ENCODE measurements around the gene KCTD16. TPM values are rescaled to one million over a fixed set of nuclear protein-coding genes. Genes with fewer than 3 reads are reported as not detected.

Gene KCTD16
- polyA plus RNA-seq, 1 of the 3 experiments (the other 2 are of a cell fraction): 0.03 TPM

DNA sequence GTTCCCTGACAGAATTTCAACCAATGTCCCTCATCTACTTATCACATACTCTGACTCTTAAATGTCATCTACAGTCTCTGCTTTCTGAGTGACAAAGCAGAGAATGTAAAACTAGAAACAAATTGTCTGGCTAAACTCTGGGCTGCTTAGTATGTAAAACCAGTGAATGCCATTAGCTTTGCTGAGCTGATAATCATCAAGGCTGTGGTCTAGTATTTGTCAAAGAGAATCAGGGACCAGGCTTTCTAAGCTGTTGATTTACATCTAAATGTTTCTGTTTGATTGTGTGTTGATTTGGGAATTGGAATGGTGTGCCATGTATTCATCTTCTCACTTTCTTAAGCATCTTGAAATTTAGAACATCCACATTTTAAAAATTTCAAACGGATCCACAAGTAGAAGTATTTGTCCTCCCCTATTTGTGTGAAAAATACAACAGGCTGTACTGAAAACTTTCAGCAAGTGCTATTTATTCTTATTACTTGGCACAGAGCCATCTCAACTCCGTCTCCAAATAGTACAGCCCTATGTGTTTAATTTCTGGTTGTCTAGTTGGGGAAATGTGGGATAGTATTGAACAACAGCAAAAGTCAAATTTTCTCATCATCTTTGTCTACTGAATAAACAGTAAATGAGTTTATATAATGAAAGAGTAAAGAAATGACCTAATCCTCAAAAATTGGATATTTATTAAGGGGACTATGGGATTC is 251.5 kb downstream of the KCTD16 start:
- Histone ChIP-seq H3K27me3 (ENCODE audit: insufficient read depth) (no peaks in the 10 kb centered on the region), H4K20me1 (ENCODE audit: insufficient read depth) (no peaks in the 10 kb centered on the region), H3K9me2 (no peaks in the 10 kb centered on the region), H3K36me3 (replicated peaks in 1 of 2; ENCODE audit: control insufficient read depth in 1 of 2, insufficient read depth in 2 of 2, low read length in 1 of 2) (no peaks in the 10 kb centered on the region), H3K4me3 (ENCODE audit: low read depth in 2 of 2, low read length in 1 of 2) (no peak overlapping the region), H3K9ac (no peak overlapping the region), H3K4me2 (no peak overlapping the region), H2AFZ (ENCODE audit: low read depth) (no peak overlapping the region), H3F3A (replicated peaks; ENCODE audit: insufficient read depth) (no peaks in the 10 kb centered on the region), H3K79me2 (ENCODE audit: insufficient read depth) (no peaks in the 10 kb centered on the region), H3K4me1 (ENCODE audit: control insufficient read depth in 1 of 2, insufficient read depth in 2 of 2, low read depth in 1 of 2, low read length in 1 of 2) (peaks cover 0 to 3% of the 10 kb centered on the region in 2 experiments; a peak in 2 of 4 replicates), H3K27ac (ENCODE audit: low read depth in 2 of 2, low read length in 1 of 2) (no peak overlapping the region), H3K9me3 (no peaks in the 10 kb centered on the region)
- CTCF ChIA-PET: no interaction called here
- 0 out of 2 replicates have a peak, but pooled peaks have one; percentile 28 for TF ChIP-seq RCOR1 (IDR thresholded peaks at IDR 0.05; ENCODE audit: low read length)
- no peak for TF ChIP-seq RAD21 (IDR thresholded peaks at IDR 0.05; ENCODE audit: low read length)
- TF ChIP-seq RXRA (IDR thresholded peaks at IDR 0.05; ENCODE audit: borderline replicate concordance, low read depth): no peak
- TF ChIP-seq GATA2 (CRISPR knock-in tag; IDR thresholded peaks at IDR 0.05): peak; percentile 64
- TF ChIP-seq NFIC (IDR thresholded peaks at IDR 0.05; ENCODE audit: borderline replicate concordance): peak; percentile 3; the same call in 1 of the 2 replicates
- TF ChIP-seq TCF12 (IDR thresholded peaks at IDR 0.05): peak; percentile 43; the same call in 1 of the 2 replicates
- POLR2A ChIA-PET: no interaction called here
- 16% methylated on average over 2 of the region's 2 CpGs for WGBS (ENCODE audit: low lambda C conversion rate)
- no peak for DNase-seq

DNA sequence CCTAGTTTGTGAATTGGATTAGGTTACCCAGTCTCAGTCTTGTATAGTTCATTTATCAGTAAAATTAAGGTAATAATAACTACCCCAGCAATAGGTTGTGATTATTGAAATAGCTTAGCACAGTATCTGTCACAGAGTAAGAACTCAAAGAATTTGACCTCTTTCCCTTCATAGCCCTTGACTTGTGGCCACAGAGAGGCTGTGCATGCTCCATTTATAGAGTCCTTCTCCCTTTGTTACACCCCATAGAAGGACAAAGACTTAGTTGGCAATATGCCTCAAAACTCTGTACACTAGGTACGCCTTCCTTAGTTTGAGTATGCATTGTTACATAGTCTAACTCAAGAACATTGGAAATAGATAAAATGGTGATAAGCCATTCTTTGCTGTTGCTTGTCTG is 257.2 kb downstream of the KCTD16 start:
- DNase-seq: no peak
- CTCF ChIA-PET: no interaction called here
- TF ChIP-seq CTCF (IDR thresholded peaks at IDR 0.05): no peak
- no peak for TF ChIP-seq EP300 (IDR thresholded peaks at IDR 0.05; ENCODE audit: borderline replicate concordance in 1 of 2, low read depth in 1 of 2, low read length in 1 of 2)
- TF ChIP-seq FOXJ3 (CRISPR knock-in tag; IDR thresholded peaks at IDR 0.05): no peak
- TF ChIP-seq SMC3 (IDR thresholded peaks at IDR 0.05; ENCODE audit: low read depth, low read length): no peak
- TF ChIP-seq YY1 (IDR thresholded peaks at IDR 0.05; ENCODE audit: low read depth): no peak
- TF ChIP-seq SIN3A (IDR thresholded peaks at IDR 0.05; ENCODE audit: borderline replicate concordance, low read depth, low read length): no peak
- no peak for TF ChIP-seq CHD2 (IDR thresholded peaks at IDR 0.05; ENCODE audit: low read length, partially characterized antibody)
- TF ChIP-seq USF2 (IDR thresholded peaks at IDR 0.05; ENCODE audit: borderline replicate concordance, low read depth, low read length): no peak
- no peak for TF ChIP-seq TAF1 (IDR thresholded peaks at IDR 0.05; ENCODE audit: borderline replicate concordance, low read depth, low read length)
- TF ChIP-seq, protein P1, sequence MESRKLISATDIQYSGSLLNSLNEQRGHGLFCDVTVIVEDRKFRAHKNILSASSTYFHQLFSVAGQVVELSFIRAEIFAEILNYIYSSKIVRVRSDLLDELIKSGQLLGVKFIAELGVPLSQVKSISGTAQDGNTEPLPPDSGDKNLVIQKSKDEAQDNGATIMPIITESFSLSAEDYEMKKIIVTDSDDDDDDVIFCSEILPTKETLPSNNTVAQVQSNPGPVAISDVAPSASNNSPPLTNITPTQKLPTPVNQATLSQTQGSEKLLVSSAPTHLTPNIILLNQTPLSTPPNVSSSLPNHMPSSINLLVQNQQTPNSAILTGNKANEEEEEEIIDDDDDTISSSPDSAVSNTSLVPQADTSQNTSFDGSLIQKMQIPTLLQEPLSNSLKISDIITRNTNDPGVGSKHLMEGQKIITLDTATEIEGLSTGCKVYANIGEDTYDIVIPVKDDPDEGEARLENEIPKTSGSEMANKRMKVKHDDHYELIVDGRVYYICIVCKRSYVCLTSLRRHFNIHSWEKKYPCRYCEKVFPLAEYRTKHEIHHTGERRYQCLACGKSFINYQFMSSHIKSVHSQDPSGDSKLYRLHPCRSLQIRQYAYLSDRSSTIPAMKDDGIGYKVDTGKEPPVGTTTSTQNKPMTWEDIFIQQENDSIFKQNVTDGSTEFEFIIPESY (IDR thresholded peaks at IDR 0.05; ENCODE audit: borderline replicate concordance, low read depth): no peak
- TF ChIP-seq, protein P2, sequence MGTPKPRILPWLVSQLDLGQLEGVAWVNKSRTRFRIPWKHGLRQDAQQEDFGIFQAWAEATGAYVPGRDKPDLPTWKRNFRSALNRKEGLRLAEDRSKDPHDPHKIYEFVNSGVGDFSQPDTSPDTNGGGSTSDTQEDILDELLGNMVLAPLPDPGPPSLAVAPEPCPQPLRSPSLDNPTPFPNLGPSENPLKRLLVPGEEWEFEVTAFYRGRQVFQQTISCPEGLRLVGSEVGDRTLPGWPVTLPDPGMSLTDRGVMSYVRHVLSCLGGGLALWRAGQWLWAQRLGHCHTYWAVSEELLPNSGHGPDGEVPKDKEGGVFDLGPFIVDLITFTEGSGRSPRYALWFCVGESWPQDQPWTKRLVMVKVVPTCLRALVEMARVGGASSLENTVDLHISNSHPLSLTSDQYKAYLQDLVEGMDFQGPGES (IDR thresholded peaks at IDR 0.05; ENCODE audit: low read depth, low read length): no peak
- TF ChIP-seq, protein P3, sequence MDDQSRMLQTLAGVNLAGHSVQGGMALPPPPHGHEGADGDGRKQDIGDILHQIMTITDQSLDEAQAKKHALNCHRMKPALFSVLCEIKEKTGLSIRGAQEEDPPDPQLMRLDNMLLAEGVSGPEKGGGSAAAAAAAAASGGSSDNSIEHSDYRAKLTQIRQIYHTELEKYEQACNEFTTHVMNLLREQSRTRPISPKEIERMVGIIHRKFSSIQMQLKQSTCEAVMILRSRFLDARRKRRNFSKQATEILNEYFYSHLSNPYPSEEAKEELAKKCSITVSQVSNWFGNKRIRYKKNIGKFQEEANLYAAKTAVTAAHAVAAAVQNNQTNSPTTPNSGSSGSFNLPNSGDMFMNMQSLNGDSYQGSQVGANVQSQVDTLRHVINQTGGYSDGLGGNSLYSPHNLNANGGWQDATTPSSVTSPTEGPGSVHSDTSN (IDR thresholded peaks at IDR 0.05): no peak
- no peak for TF ChIP-seq GABPA (IDR thresholded peaks at IDR 0.05; ENCODE audit: low read depth)

More for the DNA sequence above, 257.2 kb downstream of the KCTD16 start:
- WGBS (ENCODE audit: low lambda C conversion rate): 39% methylated on average over 1 of the region's 1 CpG
- Histone ChIP-seq H3K36me3 (replicated peaks in 1 of 2; ENCODE audit: control insufficient read depth in 1 of 2, insufficient read depth in 2 of 2, low read length in 1 of 2) (no peaks in the 10 kb centered on the region), H3K4me2 (no peak overlapping the region), H3K9ac (no peak overlapping the region), H4K20me1 (ENCODE audit: insufficient read depth) (no peaks in the 10 kb centered on the region), H3K79me2 (ENCODE audit: insufficient read depth) (no peaks in the 10 kb centered on the region), H3K27ac (ENCODE audit: low read depth in 2 of 2, low read length in 1 of 2) (no peak overlapping the region), H3K4me3 (ENCODE audit: low read depth in 2 of 2, low read length in 1 of 2) (no peak overlapping the region), H3K9me2 (no peaks in the 10 kb centered on the region), H3F3A (replicated peaks; ENCODE audit: insufficient read depth) (no peaks in the 10 kb centered on the region), H2AFZ (ENCODE audit: low read depth) (no peak overlapping the region), H3K27me3 (ENCODE audit: insufficient read depth) (no peaks in the 10 kb centered on the region), H3K9me3 (no peaks in the 10 kb centered on the region), H3K4me1 (ENCODE audit: control insufficient read depth in 1 of 2, insufficient read depth in 2 of 2, low read depth in 1 of 2, low read length in 1 of 2) (no peaks in the 10 kb centered on the region; a peak in 1 of 4 replicates)
- POLR2A ChIA-PET: no interaction called here

Data from SK-N-SH (cell line).